H1 (cell line): ENCODE results near the gene PAGE1. TPM values are rescaled to one million over a fixed set of nuclear protein-coding genes. Genes with fewer than 3 reads are reported as not detected.

ENCODE experiments used
- CTCF ChIA-PET: fragments of 300-600 bp; sonication (Branson Sonifier 250); formaldehyde crosslinking; loops from one replicate; lab custom pipeline; 2021; ENCODE audit not compliant: partially characterized antibody; lab: Charles Lee
- POLR2A ChIA-PET: fragments of 300-600 bp; sonication (Branson Sonifier 250); formaldehyde crosslinking; loops from one replicate; lab custom pipeline; 2021; ENCODE audit warnings: inconsistent platforms; ENCODE audit not compliant: partially characterized antibody; lab: Charles Lee
- DNase-seq, 2 experiments: peaks; one replicate each; pipeline versions ENCODE4 v3.0.0 to v3.0.0-alpha.2; 2010 to 2022; ENCODE audit warnings: low spot score in 2 of 2, low read depth in 1 of 2, mixed read lengths in 1 of 2
- FAIRE-seq: peaks from 2 replicates; lab custom pipeline; 2011; peaks lifted over from hg19 to GRCh38; lab: Jason Lieb, UNC
- H2AFZ ChIP-seq: 2 replicates; pipeline ENCODE4 v1.8.1; 2012; ENCODE audit warnings: low read length, inconsistent platforms
- H2AK5ac ChIP-seq: 2 replicates; pipeline ENCODE4 v1.6.1; 2013; ENCODE audit warnings: low read depth, low read length
- H2BK120ac ChIP-seq: replicated peaks from 2 replicates; pipeline ENCODE3; 2013; ENCODE audit warnings: low read depth, low read length, inconsistent platforms
- H2BK12ac ChIP-seq: 2 replicates; pipeline ENCODE4 v1.6.1; 2013; ENCODE audit warnings: low read depth, low read length
- H2BK15ac ChIP-seq: 2 replicates; pipeline ENCODE4 v1.6.1; 2013; ENCODE audit warnings: low read length
- H2BK20ac ChIP-seq: 2 replicates; pipeline ENCODE4 v1.6.1; 2013; ENCODE audit warnings: low read length
- H2BK5ac ChIP-seq: 2 replicates; pipeline ENCODE4 v1.6.1; 2013; ENCODE audit warnings: low read depth, low read length
- H3K14ac ChIP-seq: 2 replicates; pipeline ENCODE4 v1.6.1; 2013; ENCODE audit warnings: inconsistent platforms; ENCODE audit not compliant: insufficient read length
- H3K18ac ChIP-seq: 2 replicates; pipeline ENCODE4 v1.6.1; 2013; ENCODE audit warnings: low read length; ENCODE audit errors: extremely low read depth
- H3K23ac ChIP-seq: 2 replicates; pipeline ENCODE4 v1.6.1; 2013; ENCODE audit warnings: inconsistent platforms; ENCODE audit not compliant: insufficient read length
- H3K23me2 ChIP-seq: 2 replicates; pipeline ENCODE4 v1.6.1; 2013; ENCODE audit warnings: low read depth, low read length
- H3K27ac ChIP-seq: 2 replicates; pipeline ENCODE4 v1.6.1; 2011; ENCODE audit warnings: low read depth, low read length, inconsistent platforms
- H3K27me3 ChIP-seq, 4 experiments: replicated peaks in 1 of 4; 1 replicate in 1 of 4; 2 replicates in 3 of 4; pipeline versions ENCODE4 v1.6.1 to v1.8.1; 2011 to 2013; ENCODE audit warnings: low read length in 3 of 4, mild to moderate bottlenecking in 3 of 4, inconsistent platforms in 2 of 4, mixed read lengths in 2 of 4, moderate library complexity in 1 of 4; ENCODE audit not compliant: control insufficient read depth in 3 of 4, insufficient read depth in 3 of 4; ENCODE audit errors: extremely low read depth in 1 of 4
- H3K36me3 ChIP-seq, 4 experiments: 2 replicates each; pipeline versions ENCODE4 v1.6.1 to v1.8.1; 2011 to 2013; ENCODE audit warnings: mild to moderate bottlenecking in 4 of 4, low read length in 3 of 4, moderate library complexity in 2 of 4, control low read depth in 1 of 4, inconsistent platforms in 1 of 4; ENCODE audit not compliant: insufficient read depth in 4 of 4, control insufficient read depth in 2 of 4
- H3K4ac ChIP-seq: replicated peaks from 2 replicates; pipeline ENCODE3; 2013; ENCODE audit warnings: low read length, low read depth, mixed read lengths, inconsistent platforms; ENCODE audit not compliant: insufficient read length
- H3K4me1 ChIP-seq, 4 experiments: replicated peaks in 1 of 4; 1 replicate in 1 of 4; 2 replicates in 3 of 4; pipeline versions ENCODE4 v1.6.1 to v1.8.1; 2011 to 2013; ENCODE audit warnings: low read length in 3 of 4, inconsistent platforms in 2 of 4, mixed read lengths in 1 of 4; ENCODE audit not compliant: insufficient read depth in 4 of 4, control insufficient read depth in 3 of 4
- H3K4me2 ChIP-seq, 2 experiments: 2 replicates each; pipeline versions ENCODE4 v1.6.1 to v1.8.1; 2011 to 2013; ENCODE audit warnings: low read depth in 2 of 2, low read length in 2 of 2, control low read depth in 1 of 2, inconsistent platforms in 1 of 2, mild to moderate bottlenecking in 1 of 2; ENCODE audit not compliant: insufficient read depth in 1 of 2
- H3K4me3 ChIP-seq, 4 experiments: fragments of 200-600, 300-600 bp in 1 of 4; sonication (generic), shearing (Covaris generic), sonication (Bioruptor Twin) in 1 of 4; 2 replicates each; pipeline versions ENCODE4 v1.5.1 to v1.8.1; 2011 to 2016; ENCODE audit warnings: low read length in 4 of 4, low read depth in 3 of 4, control low read depth in 2 of 4, inconsistent platforms in 2 of 4, mild to moderate bottlenecking in 2 of 4, mixed read lengths in 1 of 4, moderate library complexity in 1 of 4; ENCODE audit not compliant: insufficient read depth in 2 of 4; ENCODE audit errors: extremely low read depth in 1 of 4
- H3K56ac ChIP-seq: replicated peaks from 2 replicates; pipeline ENCODE3; 2013; ENCODE audit warnings: low read depth, mild to moderate bottlenecking, mixed read lengths, low read length, inconsistent platforms; ENCODE audit not compliant: insufficient read length
- H3K79me1 ChIP-seq: 2 replicates; pipeline ENCODE4 v1.6.1; 2013; ENCODE audit warnings: low read depth, low read length, control low read depth
- H3K79me2 ChIP-seq, 2 experiments: 2 replicates each; pipeline versions ENCODE4 v1.6.1 to v1.8.1; 2012 to 2013; ENCODE audit warnings: low read length in 2 of 2, mild to moderate bottlenecking in 2 of 2, inconsistent platforms in 1 of 2; ENCODE audit not compliant: insufficient read depth in 2 of 2, control insufficient read depth in 1 of 2
- H3K9ac ChIP-seq, 4 experiments: replicated peaks in 1 of 4; 1 replicate in 1 of 4; 2 replicates in 3 of 4; pipeline versions ENCODE4 v1.6.1 to v1.8.1; 2011 to 2013; ENCODE audit warnings: low read depth in 3 of 4, low read length in 3 of 4, control low read depth in 2 of 4, mild to moderate bottlenecking in 2 of 4, moderate library complexity in 2 of 4, inconsistent platforms in 1 of 4; ENCODE audit errors: extremely low read depth in 1 of 4
- H3K9me3 ChIP-seq, 2 experiments: 2 replicates each; pipeline versions ENCODE4 v1.6.1 to v1.8.1; 2012 to 2013; ENCODE audit warnings: mild to moderate bottlenecking in 2 of 2, moderate library complexity in 2 of 2, control low read depth in 1 of 2, inconsistent platforms in 1 of 2, low read depth in 1 of 2, low read length in 1 of 2, mixed read lengths in 1 of 2; ENCODE audit not compliant: insufficient read depth in 2 of 2
- H4K20me1 ChIP-seq, 2 experiments: replicated peaks in 1 of 2; 2 replicates each; pipeline versions ENCODE3 to v1.8.1; 2011 to 2013; ENCODE audit warnings: inconsistent platforms in 2 of 2, low read length in 2 of 2, mild to moderate bottlenecking in 1 of 2; ENCODE audit not compliant: insufficient read depth in 2 of 2, control insufficient read depth in 1 of 2
- H4K5ac ChIP-seq: 2 replicates; pipeline ENCODE4 v1.6.1; 2013; ENCODE audit warnings: low read length, low read depth, mixed read lengths, inconsistent platforms; ENCODE audit not compliant: insufficient read length
- H4K8ac ChIP-seq: 2 replicates; pipeline ENCODE4 v1.8.0; 2013; ENCODE audit warnings: mild to moderate bottlenecking, moderate library complexity, low read length, inconsistent platforms; ENCODE audit not compliant: insufficient read depth; ENCODE audit errors: extremely low read depth
- H4K91ac ChIP-seq: replicated peaks from 2 replicates; pipeline ENCODE3; 2013; ENCODE audit warnings: low read length, mixed read lengths, inconsistent platforms; ENCODE audit not compliant: insufficient read length
- ATF3 ChIP-seq: IDR thresholded peaks from 2 replicates; pipeline ENCODE4 v1.6.1; 2011; ENCODE audit warnings: low read depth, mild to moderate bottlenecking, low read length; ENCODE audit not compliant: insufficient read depth
- CREB1 ChIP-seq: IDR thresholded peaks from 2 replicates; pipeline ENCODE4 v1.6.1; 2012; ENCODE audit warnings: inconsistent platforms
- CTBP2 ChIP-seq: IDR thresholded peaks from 2 replicates; pipeline ENCODE4 v1.7.0; 2011; ENCODE audit warnings: borderline replicate concordance, mild to moderate bottlenecking, moderate library complexity, mixed read lengths, low read length; ENCODE audit not compliant: insufficient read depth, insufficient read length
- FOSL1 ChIP-seq: IDR thresholded peaks from 2 replicates; pipeline ENCODE4 v1.6.1; 2011; ENCODE audit warnings: mild to moderate bottlenecking, low read depth, low read length, moderate library complexity; ENCODE audit not compliant: insufficient read depth
- GABPA ChIP-seq: IDR thresholded peaks from 2 replicates; pipeline ENCODE4 v1.6.1; 2011; ENCODE audit warnings: mild to moderate bottlenecking, low read length, moderate library complexity, borderline replicate concordance; ENCODE audit not compliant: insufficient read depth
- SIX5 ChIP-seq: IDR thresholded peaks from 2 replicates; pipeline ENCODE4 v1.6.1; 2011; ENCODE audit warnings: mild to moderate bottlenecking, low read depth, low read length
- SRF ChIP-seq: IDR thresholded peaks from 2 replicates; pipeline ENCODE4 v1.6.1; 2011; ENCODE audit warnings: mild to moderate bottlenecking, low read depth, low read length, moderate library complexity
- WGBS, 2 experiments: shearing (Covaris generic) in 1 of 2; methylation state at CpG; one replicate each; pipeline versions ENCODE4 v1.1.6 to v1.1.7; 2013 to 2015; ENCODE audit warnings: low lambda C conversion rate in 2 of 2, mixed read lengths in 2 of 2, inconsistent platforms in 1 of 2, low coverage in 1 of 2, missing lambda C conversion rate in 1 of 2; ENCODE audit not compliant: insufficient replicate concordance in 2 of 2, insufficient coverage in 1 of 2, insufficient read length in 1 of 2; ENCODE audit errors: extremely low coverage in 1 of 2, missing lambda C conversion rate in 1 of 2; 5-methylcytosine and 5-hydroxymethylcytosine counted together
- polyA plus RNA-seq, 7 experiments: library from polyadenylated mRNA; depleted of rRNA in 3 of 7; stranded (reverse) in 5 of 7; unstranded in 2 of 7; fragments of >200 nt in 5 of 7; fragments of 200-250 nt in 2 of 7; gene quantifications; 1 replicate in 5 of 7; 2 replicates in 1 of 7; 4 replicates in 1 of 7; pipeline versions ENCODE4 v1.2.1 to v1.2.3, GENCODE V29; 2011 to 2013; ENCODE audit warnings: missing spikeins in 2 of 7, mixed read lengths in 2 of 7
- total RNA-seq: library from RNA; stranded (reverse); fragmentation: NEBNext Ultra II Directional; extraction: Animal tissue kit (Norgen Biotek cat#: 25700); gene quantifications from 2 replicates; pipeline ENCODE4 v1.2.1, GENCODE V29; 2021

The PAGE1 gene
- total and polyA plus RNA-seq, 2 of the 8 experiments (the other 6 are each of a cell fraction or from before 2014, with no cell fraction given) = not detected

- ChIA-PET POLR2A (no interaction called here), CTCF (interaction anchor here (1.1 kb wide), 1 partner anchor 26 kb away, joined by 5 read pairs; no protein-coding TSS in a partner anchor)
- no peaks in the 10 kb centered on the region for H3K36me3 ChIP-seq
- H4K5ac ChIP-seq = no peak overlapping the region
- no peak overlapping the region for H3K9ac ChIP-seq
- no peak overlapping the region for H3K27ac ChIP-seq
- no peaks in the 10 kb centered on the region for H3K79me2 ChIP-seq
- H3K4ac ChIP-seq = no peak overlapping the region
- no peak overlapping the region for H3K4me2 ChIP-seq
- no peak overlapping the region for H3K18ac ChIP-seq
- no CpG with 5 or more reads among the region's 9 CpGs for WGBS, 2 experiments
- no peak overlapping the region for H4K8ac ChIP-seq
- H2BK12ac ChIP-seq = no peak overlapping the region
- no peaks in the 10 kb centered on the region for H3K4me1 ChIP-seq
- H3K27me3 ChIP-seq = no peaks in the 10 kb centered on the region
- H3K79me1 ChIP-seq = no peaks in the 10 kb centered on the region
- TF ChIP-seq ATF3 (no peak), FOSL1 (no peak), SRF (no peak), CTBP2 (no peak), CREB1 (no peak), SIX5 (no peak), GABPA (no peak)
- TF ChIP-seq, all 59 proteins: peak for 0
- no peak for DNase-seq
- H3K4me3 ChIP-seq = no peak overlapping the region
- H2BK120ac ChIP-seq = no peak overlapping the region
- H2BK20ac ChIP-seq = no peak overlapping the region
- no peak overlapping the region for H2AK5ac ChIP-seq
- no peak overlapping the region for H3K14ac ChIP-seq
- H2BK5ac ChIP-seq = no peak overlapping the region
- H2AFZ ChIP-seq = no peak overlapping the region
- H4K91ac ChIP-seq = no peak overlapping the region
- H4K20me1 ChIP-seq = no peaks in the 10 kb centered on the region
- H3K56ac ChIP-seq = no peak overlapping the region
- no peak for FAIRE-seq
- no peak overlapping the region for H3K23ac ChIP-seq
- H3K23me2 ChIP-seq = no peaks in the 10 kb centered on the region
- H2BK15ac ChIP-seq = no peak overlapping the region
- no peaks in the 10 kb centered on the region for H3K9me3 ChIP-seq
Measured at GRCh38 chrX:49727847-49728246, 32.1 kb upstream of the PAGE1 start.
